A549 (cell line): Measurements from ENCODE around the gene FXYD7.

Experiments
- CBX8 ChIP-seq: fragments of 200-600 bp; sonication (generic); IDR thresholded peaks from 2 replicates; pipeline ENCODE4 v1.6.1; 2016
- PHF8 ChIP-seq: fragments of 200-600 bp; sonication (generic); IDR thresholded peaks from 2 replicates; pipeline ENCODE4 v1.6.1; 2016; ENCODE audit warnings: low read depth, mild to moderate bottlenecking, antibody characterized with exemption, moderate library complexity, borderline replicate concordance
- ZNF302 ChIP-seq: fragments of 250-450 bp; sonication (Bioruptor Pico); IDR thresholded peaks from 2 replicates; pipeline ENCODE4 v1.9.0; 2021; ENCODE audit warnings: inconsistent platforms, mild to moderate bottlenecking, moderate library complexity
- TF ChIP-seq, protein P1 (sequence below): fragments of >200 bp; sonication (Bioruptor Twin); formaldehyde crosslinking; IDR thresholded peaks from 3 replicates; pipeline ENCODE4 v1.5.1; 2016
- TF ChIP-seq, protein P2 (sequence below): IDR thresholded peaks from 2 replicates; pipeline ENCODE4 v1.6.1; 2012
- TF ChIP-seq, protein P3 (sequence below): fragments of 200-600 bp; sonication (generic); IDR thresholded peaks from 2 replicates; pipeline ENCODE4 v1.6.1; 2016; ENCODE audit warnings: antibody characterized with exemption, mild to moderate bottlenecking, moderate library complexity

DNA sequence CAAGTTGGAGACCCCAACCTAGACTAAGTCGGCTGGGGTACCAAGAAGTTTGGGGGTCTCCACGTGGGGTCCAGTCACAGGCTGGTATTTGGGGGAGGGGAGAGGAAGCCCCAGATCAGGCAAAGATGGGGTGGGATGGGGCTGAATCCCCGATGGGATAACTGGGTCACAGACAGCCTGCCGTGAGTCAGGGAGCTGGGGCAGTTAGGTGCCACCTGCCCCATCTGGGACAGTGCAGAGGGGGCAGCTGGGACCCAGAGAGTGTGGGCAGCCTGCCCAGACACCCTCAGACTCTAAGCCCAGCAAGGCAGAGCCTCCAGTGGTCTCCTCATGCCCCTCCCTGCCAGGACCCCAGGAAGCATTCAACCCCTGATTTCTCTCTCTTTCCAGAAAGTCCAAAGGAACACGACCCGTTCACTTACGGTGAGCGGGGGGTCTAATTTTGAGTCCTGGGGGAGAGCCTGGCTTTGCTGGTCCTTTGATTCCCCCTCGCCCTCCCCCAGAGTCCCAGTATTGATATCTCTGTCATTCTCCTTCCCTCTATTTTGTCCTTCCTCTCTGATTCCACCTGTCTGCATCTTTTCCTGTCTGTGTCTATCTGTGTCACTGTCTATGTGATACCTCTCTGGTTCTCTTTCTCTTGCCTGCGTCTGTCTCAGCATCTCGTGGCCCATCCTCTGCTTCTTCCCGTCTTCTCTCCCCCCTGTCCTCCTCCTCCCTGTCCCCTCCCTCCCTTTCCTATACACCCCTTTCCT is 2.7 kb upstream of the FXYD7 start:
- TF ChIP-seq, protein P1, sequence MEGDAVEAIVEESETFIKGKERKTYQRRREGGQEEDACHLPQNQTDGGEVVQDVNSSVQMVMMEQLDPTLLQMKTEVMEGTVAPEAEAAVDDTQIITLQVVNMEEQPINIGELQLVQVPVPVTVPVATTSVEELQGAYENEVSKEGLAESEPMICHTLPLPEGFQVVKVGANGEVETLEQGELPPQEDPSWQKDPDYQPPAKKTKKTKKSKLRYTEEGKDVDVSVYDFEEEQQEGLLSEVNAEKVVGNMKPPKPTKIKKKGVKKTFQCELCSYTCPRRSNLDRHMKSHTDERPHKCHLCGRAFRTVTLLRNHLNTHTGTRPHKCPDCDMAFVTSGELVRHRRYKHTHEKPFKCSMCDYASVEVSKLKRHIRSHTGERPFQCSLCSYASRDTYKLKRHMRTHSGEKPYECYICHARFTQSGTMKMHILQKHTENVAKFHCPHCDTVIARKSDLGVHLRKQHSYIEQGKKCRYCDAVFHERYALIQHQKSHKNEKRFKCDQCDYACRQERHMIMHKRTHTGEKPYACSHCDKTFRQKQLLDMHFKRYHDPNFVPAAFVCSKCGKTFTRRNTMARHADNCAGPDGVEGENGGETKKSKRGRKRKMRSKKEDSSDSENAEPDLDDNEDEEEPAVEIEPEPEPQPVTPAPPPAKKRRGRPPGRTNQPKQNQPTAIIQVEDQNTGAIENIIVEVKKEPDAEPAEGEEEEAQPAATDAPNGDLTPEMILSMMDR = no peak
- TF ChIP-seq CBX8 (no peak), ZNF302 (CRISPR knock-in tag) (no peak), PHF8 (no peak)
- TF ChIP-seq, protein P2, sequence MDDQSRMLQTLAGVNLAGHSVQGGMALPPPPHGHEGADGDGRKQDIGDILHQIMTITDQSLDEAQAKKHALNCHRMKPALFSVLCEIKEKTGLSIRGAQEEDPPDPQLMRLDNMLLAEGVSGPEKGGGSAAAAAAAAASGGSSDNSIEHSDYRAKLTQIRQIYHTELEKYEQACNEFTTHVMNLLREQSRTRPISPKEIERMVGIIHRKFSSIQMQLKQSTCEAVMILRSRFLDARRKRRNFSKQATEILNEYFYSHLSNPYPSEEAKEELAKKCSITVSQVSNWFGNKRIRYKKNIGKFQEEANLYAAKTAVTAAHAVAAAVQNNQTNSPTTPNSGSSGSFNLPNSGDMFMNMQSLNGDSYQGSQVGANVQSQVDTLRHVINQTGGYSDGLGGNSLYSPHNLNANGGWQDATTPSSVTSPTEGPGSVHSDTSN = no peak
- TF ChIP-seq, protein P3, sequence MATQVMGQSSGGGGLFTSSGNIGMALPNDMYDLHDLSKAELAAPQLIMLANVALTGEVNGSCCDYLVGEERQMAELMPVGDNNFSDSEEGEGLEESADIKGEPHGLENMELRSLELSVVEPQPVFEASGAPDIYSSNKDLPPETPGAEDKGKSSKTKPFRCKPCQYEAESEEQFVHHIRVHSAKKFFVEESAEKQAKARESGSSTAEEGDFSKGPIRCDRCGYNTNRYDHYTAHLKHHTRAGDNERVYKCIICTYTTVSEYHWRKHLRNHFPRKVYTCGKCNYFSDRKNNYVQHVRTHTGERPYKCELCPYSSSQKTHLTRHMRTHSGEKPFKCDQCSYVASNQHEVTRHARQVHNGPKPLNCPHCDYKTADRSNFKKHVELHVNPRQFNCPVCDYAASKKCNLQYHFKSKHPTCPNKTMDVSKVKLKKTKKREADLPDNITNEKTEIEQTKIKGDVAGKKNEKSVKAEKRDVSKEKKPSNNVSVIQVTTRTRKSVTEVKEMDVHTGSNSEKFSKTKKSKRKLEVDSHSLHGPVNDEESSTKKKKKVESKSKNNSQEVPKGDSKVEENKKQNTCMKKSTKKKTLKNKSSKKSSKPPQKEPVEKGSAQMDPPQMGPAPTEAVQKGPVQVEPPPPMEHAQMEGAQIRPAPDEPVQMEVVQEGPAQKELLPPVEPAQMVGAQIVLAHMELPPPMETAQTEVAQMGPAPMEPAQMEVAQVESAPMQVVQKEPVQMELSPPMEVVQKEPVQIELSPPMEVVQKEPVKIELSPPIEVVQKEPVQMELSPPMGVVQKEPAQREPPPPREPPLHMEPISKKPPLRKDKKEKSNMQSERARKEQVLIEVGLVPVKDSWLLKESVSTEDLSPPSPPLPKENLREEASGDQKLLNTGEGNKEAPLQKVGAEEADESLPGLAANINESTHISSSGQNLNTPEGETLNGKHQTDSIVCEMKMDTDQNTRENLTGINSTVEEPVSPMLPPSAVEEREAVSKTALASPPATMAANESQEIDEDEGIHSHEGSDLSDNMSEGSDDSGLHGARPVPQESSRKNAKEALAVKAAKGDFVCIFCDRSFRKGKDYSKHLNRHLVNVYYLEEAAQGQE = no peak
